GM12878 (cell line): ENCODE measurements around the gene ATP1A1. TPM values are rescaled to one million over a fixed set of nuclear protein-coding genes. Genes with fewer than 3 reads are reported as not detected.

Experiments used
- ATAC-seq: fragments of 200-7000 bp; cut with Tn5 transposase; 3 replicates; pipeline ENCODE4 v1.9.1; 2020; ENCODE audit warnings: mild to moderate bottlenecking, moderate library complexity
- BruUV-seq: library from RNA; stranded (reverse); fragments of 400-500 nt; replicated peaks from 2 replicates; lab custom pipeline; 2021; lab: Mats Ljungman, UMichigan
- CTCF ChIA-PET: fragments of 300-600 bp; sonication (Branson Sonifier 250); formaldehyde crosslinking; extraction: SDS; loops from one replicate; lab custom pipeline; 2021; ENCODE audit warnings: inconsistent platforms; lab: Yijun Ruan, JAX
- POLR2A ChIA-PET: fragments of 350-600 bp; formaldehyde crosslinking; extraction: SDS; loops from one replicate; lab custom pipeline; 2021; ENCODE audit warnings: inconsistent platforms; lab: Charles Lee
- RAD21 ChIA-PET: fragments of 300-600 bp; sonication (Branson Sonifier 250); formaldehyde crosslinking; loops from one replicate; lab custom pipeline; 2023; ENCODE audit warnings: antibody characterized with exemption; ENCODE audit not compliant: unreplicated experiment; lab: Charles Lee
- SMC1A ChIA-PET: fragments of 300-600 bp; sonication (Branson Sonifier 250); formaldehyde crosslinking; loops from one replicate; lab custom pipeline; 2023; ENCODE audit not compliant: unreplicated experiment, uncharacterized antibody; lab: Charles Lee
- DNase-seq: peaks from one replicate; pipeline ENCODE4 v3.0.0-alpha.2; 2011; ENCODE audit warnings: low read depth, low spot score
- FAIRE-seq: peaks from 3 replicates; lab custom pipeline; 2011; peaks lifted over from hg19 to GRCh38; lab: Jason Lieb, UNC
- H2AFZ ChIP-seq: 2 replicates; pipeline ENCODE4 v1.6.0; 2011; ENCODE audit warnings: low read depth, low read length, control low read depth; ENCODE audit not compliant: control insufficient read depth
- H3K27ac ChIP-seq: 2 replicates; pipeline ENCODE4 v1.5.1; 2011; ENCODE audit warnings: control low read depth; ENCODE audit not compliant: control insufficient read depth, insufficient read depth
- H3K27me3 ChIP-seq, 2 experiments: replicated peaks in 1 of 2; 2 replicates each; pipeline versions ENCODE4 v1.6.0 to v1.6.1; 2011; ENCODE audit warnings: low read length in 1 of 2; ENCODE audit not compliant: control insufficient read depth in 2 of 2, insufficient read depth in 2 of 2
- H3K36me3 ChIP-seq, 2 experiments: 2 replicates each; pipeline ENCODE4 v1.5.1; 2011; ENCODE audit warnings: low read length in 1 of 2; ENCODE audit not compliant: control insufficient read depth in 2 of 2, insufficient read depth in 2 of 2
- H3K4me1 ChIP-seq: 2 replicates; pipeline ENCODE4 v1.6.1; 2011; ENCODE audit warnings: mild to moderate bottlenecking, low read length, moderate library complexity, mixed read lengths; ENCODE audit not compliant: control insufficient read depth, insufficient read depth
- H3K4me2 ChIP-seq: 2 replicates; pipeline ENCODE4 v1.6.0; 2011; ENCODE audit warnings: control low read depth; ENCODE audit not compliant: control insufficient read depth, insufficient read depth
- H3K4me3 ChIP-seq: fragments of 200-600 bp; sonication (generic); 2 replicates; pipeline ENCODE4 v1.5.1; 2016
- H3K79me2 ChIP-seq: 2 replicates; pipeline ENCODE4 v1.6.0; 2011; ENCODE audit warnings: low read length; ENCODE audit not compliant: control insufficient read depth, insufficient read depth
- H3K9ac ChIP-seq: 2 replicates; pipeline ENCODE4 v1.8.0; 2011; ENCODE audit warnings: low read length, control low read depth, mixed read lengths; ENCODE audit not compliant: control insufficient read depth, insufficient read depth
- H3K9me3 ChIP-seq: replicated peaks from 3 replicates; pipeline ENCODE4 v1.5.1; 2011; ENCODE audit warnings: mild to moderate bottlenecking, low read length; ENCODE audit not compliant: control insufficient read depth, insufficient read depth
- H4K20me1 ChIP-seq: 2 replicates; pipeline ENCODE4 v1.6.0; 2011; ENCODE audit not compliant: control insufficient read depth, insufficient read depth
- ATF3 ChIP-seq: IDR thresholded peaks from 2 replicates; pipeline ENCODE4 v1.6.1; 2011; ENCODE audit warnings: low read depth, mild to moderate bottlenecking, low read length, moderate library complexity, borderline replicate concordance; ENCODE audit errors: extremely low read depth
- CTCF ChIP-seq, 3 experiments: IDR thresholded peaks in 2 of 3; conservative IDR thresholded peaks in 1 of 3; 2 replicates each; pipeline ENCODE4 v1.5.1; 2011; ENCODE audit warnings: low read depth in 3 of 3, low read length in 3 of 3, mild to moderate bottlenecking in 3 of 3, control low read depth in 2 of 3, moderate library complexity in 2 of 3, inconsistent platforms in 1 of 3, mixed read lengths in 1 of 3; ENCODE audit not compliant: control insufficient read depth in 2 of 3, insufficient read depth in 1 of 3; ENCODE audit errors: extremely low read depth in 1 of 3
- HCFC1 ChIP-seq: fragments of 150-350 bp; IDR thresholded peaks from 2 replicates; pipeline ENCODE4 v1.6.1; 2014; ENCODE audit warnings: low read length
- RUNX3 ChIP-seq: IDR thresholded peaks from 2 replicates; pipeline ENCODE4 v1.6.1; 2012; ENCODE audit warnings: low read length, inconsistent platforms
- ZNF24 ChIP-seq: fragments of 450-650 bp; IDR thresholded peaks from 2 replicates; pipeline ENCODE4 v1.6.1; 2017; ENCODE audit warnings: antibody characterized with exemption, mild to moderate bottlenecking
- WGBS: methylation state at CpG from one replicate; pipeline ENCODE4 v1.1.6; 2016; ENCODE audit warnings: low lambda C conversion rate; ENCODE audit not compliant: insufficient replicate concordance, insufficient coverage; ENCODE audit errors: missing lambda C conversion rate; 5-methylcytosine and 5-hydroxymethylcytosine counted together
- in situ Hi-C: fragments of 300-500 bp; cut with MboI; formaldehyde crosslinking; loops from 9 replicates; pipeline ENCODE4 v1.14.3; 2018; ENCODE audit warnings: mixed read lengths
- intact Hi-C: fragments of 100-400 bp; cut with micrococcal nuclease; formaldehyde crosslinking; loops from one replicate; pipeline ENCODE4 v1.14.2; 2022; ENCODE audit not compliant: unreplicated experiment
- polyA plus RNA-seq, 11 experiments: library from polyadenylated mRNA; depleted of rRNA in 4 of 11; unstranded in 6 of 11; stranded (reverse) in 5 of 11; fragments of >200 nt; fragmentation: Nextera tagmentation in 4 of 11; fragmentation: Illumina TruSeq in 1 of 11; extraction: Ambion mirVana in 4 of 11; extraction: Trizol in 1 of 11; gene quantifications; 1 replicate in 1 of 11; 2 replicates in 10 of 11; pipeline versions ENCODE4 v1.2.1 to v1.2.3, GENCODE V29; 2011 to 2016; ENCODE audit warnings: inconsistent platforms in 2 of 11, missing spikeins in 2 of 11, low read depth in 1 of 11
- total RNA-seq, 4 experiments: library from RNA; depleted of rRNA in 3 of 4; stranded (reverse); fragments of >200 nt in 3 of 4; fragmentation: Illumina TruSeq in 1 of 4; extraction: Trizol in 1 of 4; gene quantifications; 2 replicates each; pipeline versions ENCODE4 v1.2.1 to v1.2.3, GENCODE V29; 2013 to 2021
- TF ChIP-seq, protein P1 (sequence below): fragments of 450-650 bp; IDR thresholded peaks from 2 replicates; pipeline ENCODE4 v1.6.1; 2017; ENCODE audit warnings: antibody characterized with exemption, mild to moderate bottlenecking, moderate library complexity

ATP1A1 gene
- total and polyA plus RNA-seq, 10 of the 15 experiments (the other 5 are each of a cell fraction or from before 2014, with no cell fraction given): 113 to 566 (median 313) TPM

DNA sequence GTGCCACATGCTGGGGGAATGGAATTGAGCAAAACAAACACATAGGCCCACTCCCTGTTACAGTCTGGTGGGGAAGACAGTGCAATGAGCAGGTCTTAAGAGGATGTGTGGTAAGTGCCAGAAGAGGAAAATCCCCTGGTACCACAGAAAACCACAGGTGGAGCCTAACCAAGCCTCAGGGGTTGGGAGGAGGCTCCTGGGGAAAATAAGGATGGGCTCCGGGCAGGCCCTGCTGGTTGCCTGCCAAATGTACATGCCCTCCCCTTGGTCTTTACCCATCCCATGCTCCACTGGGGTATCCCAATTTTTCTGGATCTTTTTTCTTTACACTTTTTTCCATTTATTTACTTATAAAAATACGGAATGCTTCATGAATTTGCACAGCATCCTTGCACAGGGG is 40.4 kb downstream of the ATP1A1 start:
- TF ChIP-seq, protein P1, sequence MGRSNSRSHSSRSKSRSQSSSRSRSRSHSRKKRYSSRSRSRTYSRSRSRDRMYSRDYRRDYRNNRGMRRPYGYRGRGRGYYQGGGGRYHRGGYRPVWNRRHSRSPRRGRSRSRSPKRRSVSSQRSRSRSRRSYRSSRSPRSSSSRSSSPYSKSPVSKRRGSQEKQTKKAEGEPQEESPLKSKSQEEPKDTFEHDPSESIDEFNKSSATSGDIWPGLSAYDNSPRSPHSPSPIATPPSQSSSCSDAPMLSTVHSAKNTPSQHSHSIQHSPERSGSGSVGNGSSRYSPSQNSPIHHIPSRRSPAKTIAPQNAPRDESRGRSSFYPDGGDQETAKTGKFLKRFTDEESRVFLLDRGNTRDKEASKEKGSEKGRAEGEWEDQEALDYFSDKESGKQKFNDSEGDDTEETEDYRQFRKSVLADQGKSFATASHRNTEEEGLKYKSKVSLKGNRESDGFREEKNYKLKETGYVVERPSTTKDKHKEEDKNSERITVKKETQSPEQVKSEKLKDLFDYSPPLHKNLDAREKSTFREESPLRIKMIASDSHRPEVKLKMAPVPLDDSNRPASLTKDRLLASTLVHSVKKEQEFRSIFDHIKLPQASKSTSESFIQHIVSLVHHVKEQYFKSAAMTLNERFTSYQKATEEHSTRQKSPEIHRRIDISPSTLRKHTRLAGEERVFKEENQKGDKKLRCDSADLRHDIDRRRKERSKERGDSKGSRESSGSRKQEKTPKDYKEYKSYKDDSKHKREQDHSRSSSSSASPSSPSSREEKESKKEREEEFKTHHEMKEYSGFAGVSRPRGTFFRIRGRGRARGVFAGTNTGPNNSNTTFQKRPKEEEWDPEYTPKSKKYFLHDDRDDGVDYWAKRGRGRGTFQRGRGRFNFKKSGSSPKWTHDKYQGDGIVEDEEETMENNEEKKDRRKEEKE: no peak
- no peak for TF ChIP-seq CTCF (IDR thresholded peaks at IDR 0.05 in 2 of 3, conservative IDR thresholded peaks at IDR 0.05 in 1 of 3; ENCODE audit: control insufficient read depth in 2 of 3, extremely low read depth in 1 of 3, insufficient read depth in 1 of 3, low read depth in 3 of 3, low read length in 3 of 3)
- TF ChIP-seq ZNF24: no peak
- no peak for TF ChIP-seq HCFC1
- no peak for TF ChIP-seq ATF3
- TF ChIP-seq RUNX3: 0 out of 2 replicates have a peak, but pooled peaks have one; percentile 10
- H3K36me3 ChIP-seq: no peaks in the 10 kb centered on the region
- no peaks in the 10 kb centered on the region for H4K20me1 ChIP-seq
- no peak overlapping the region for H3K27ac ChIP-seq
- intact Hi-C loops: no loop called here
- 100% methylated on average over 2 of the region's 2 CpGs for WGBS
- H3K79me2 ChIP-seq: peaks cover 11% of the 10 kb centered on the region
- DNase-seq (no peak), ATAC-seq (0 out of 3 replicates have a peak, but pooled peaks have one; percentile 10), FAIRE-seq (no peak)
- H3K4me1 ChIP-seq: peaks cover 4% of the 10 kb centered on the region
- H3K27me3 ChIP-seq: no peaks in the 10 kb centered on the region
- no TSS peak for BruUV-seq
- no peaks in the 10 kb centered on the region for H3K9me3 ChIP-seq
- H2AFZ ChIP-seq: no peak overlapping the region
- ChIA-PET CTCF (no interaction called here), POLR2A (no interaction called here), SMC1A (interaction anchor here (1.7 to 2.0 kb wide), 2 partner anchors 27 to 31 kb away, joined by 5 read pairs; no protein-coding TSS in a partner anchor), RAD21 (interaction anchor here (1.0 kb wide), 1 partner anchor 31 kb away, joined by 3 read pairs; no protein-coding TSS in a partner anchor)
- H3K4me2 ChIP-seq: no peak overlapping the region
- no peak overlapping the region for H3K4me3 ChIP-seq
- H3K9ac ChIP-seq: no peak overlapping the region
- in situ Hi-C loops: no loop called here
